LNCAP (cell line): ENCODE results near the gene CSRNP3.

ENCODE experiments used
- CTCF ChIP-seq: fragments of 450-650 bp; IDR thresholded peaks from 2 replicates; pipeline ENCODE4 v1.5.1; 2017; ENCODE audit warnings: mild to moderate bottlenecking

The CSRNP3 gene

GRCh38 chr2:165522719-165523118 lies 53.2 kb downstream of the CSRNP3 start:
- no peak for TF ChIP-seq CTCF

- no peak for TF ChIP-seq CTCF
Observed at GRCh38 chr2:165524720-165525119, 55.2 kb downstream of the CSRNP3 start.

- TF ChIP-seq CTCF: no peak
Observed at GRCh38 chr2:165528691-165529090, 59.2 kb downstream of the CSRNP3 start.

- no peak for TF ChIP-seq CTCF
Observed at GRCh38 chr2:165529130-165529529, 59.6 kb downstream of the CSRNP3 start.

- no peak for TF ChIP-seq CTCF
Observed at GRCh38 chr2:165533331-165533730, 63.8 kb downstream of the CSRNP3 start.

GRCh38 chr2:165535471-165535870 lies 66.0 kb downstream of the CSRNP3 start:
- no peak for TF ChIP-seq CTCF

- no peak for TF ChIP-seq CTCF
Observed at GRCh38 chr2:165536851-165537499, 67.5 kb downstream of the CSRNP3 start.

- no peak for TF ChIP-seq CTCF
Observed at GRCh38 chr2:165539985-165540384, 70.5 kb downstream of the CSRNP3 start.
